Measurements from ENCODE around the gene ALPK3. TPM values are rescaled to one million over a fixed set of nuclear protein-coding genes. Genes with fewer than 3 reads are reported as not detected.

The ALPK3 gene
- total RNA-seq, 1 experiment from 2014 or later: 0.07 TPM

GRCh38 chr15:84807228-84807627, 9.9 kb upstream of the ALPK3 start:
- no peaks in the 10 kb centered on the region for H3K4me1 Mint-ChIP-seq (ENCODE audit: insufficient read depth, unreplicated experiment)
- no peak overlapping the region for H3K4me3 Mint-ChIP-seq (ENCODE audit: unreplicated experiment)
- no TSS peak for BruUV-seq (replicated peaks)
- ChIA-PET CTCF (interaction anchor here (1.0 kb wide), 1 partner anchor 220 kb away, joined by 3 read pairs; no protein-coding TSS in a partner anchor), POLR2A (interaction anchor here (0.7 to 0.9 kb wide), 2 partner anchors 17 to 86 kb away, joined by 3 read pairs; no protein-coding TSS in a partner anchor)
- H3K36me3 Mint-ChIP-seq (ENCODE audit: insufficient read depth, unreplicated experiment): peaks cover 39% of the 10 kb centered on the region
- intact Hi-C loops (cut with micrococcal nuclease): no loop called here
- DNase-seq (ENCODE audit: unreplicated experiment): no peak
- no peaks in the 10 kb centered on the region for H3K9me3 Mint-ChIP-seq (ENCODE audit: unreplicated experiment)
- H3K27me3 Mint-ChIP-seq (ENCODE audit: insufficient read depth, unreplicated experiment): no peaks in the 10 kb centered on the region
- TF ChIP-seq, protein P1, sequence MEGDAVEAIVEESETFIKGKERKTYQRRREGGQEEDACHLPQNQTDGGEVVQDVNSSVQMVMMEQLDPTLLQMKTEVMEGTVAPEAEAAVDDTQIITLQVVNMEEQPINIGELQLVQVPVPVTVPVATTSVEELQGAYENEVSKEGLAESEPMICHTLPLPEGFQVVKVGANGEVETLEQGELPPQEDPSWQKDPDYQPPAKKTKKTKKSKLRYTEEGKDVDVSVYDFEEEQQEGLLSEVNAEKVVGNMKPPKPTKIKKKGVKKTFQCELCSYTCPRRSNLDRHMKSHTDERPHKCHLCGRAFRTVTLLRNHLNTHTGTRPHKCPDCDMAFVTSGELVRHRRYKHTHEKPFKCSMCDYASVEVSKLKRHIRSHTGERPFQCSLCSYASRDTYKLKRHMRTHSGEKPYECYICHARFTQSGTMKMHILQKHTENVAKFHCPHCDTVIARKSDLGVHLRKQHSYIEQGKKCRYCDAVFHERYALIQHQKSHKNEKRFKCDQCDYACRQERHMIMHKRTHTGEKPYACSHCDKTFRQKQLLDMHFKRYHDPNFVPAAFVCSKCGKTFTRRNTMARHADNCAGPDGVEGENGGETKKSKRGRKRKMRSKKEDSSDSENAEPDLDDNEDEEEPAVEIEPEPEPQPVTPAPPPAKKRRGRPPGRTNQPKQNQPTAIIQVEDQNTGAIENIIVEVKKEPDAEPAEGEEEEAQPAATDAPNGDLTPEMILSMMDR (IDR thresholded peaks at IDR 0.05; ENCODE audit: unreplicated experiment): no peak
- no peak overlapping the region for H3K27ac Mint-ChIP-seq (ENCODE audit: low read depth, unreplicated experiment)

DNA sequence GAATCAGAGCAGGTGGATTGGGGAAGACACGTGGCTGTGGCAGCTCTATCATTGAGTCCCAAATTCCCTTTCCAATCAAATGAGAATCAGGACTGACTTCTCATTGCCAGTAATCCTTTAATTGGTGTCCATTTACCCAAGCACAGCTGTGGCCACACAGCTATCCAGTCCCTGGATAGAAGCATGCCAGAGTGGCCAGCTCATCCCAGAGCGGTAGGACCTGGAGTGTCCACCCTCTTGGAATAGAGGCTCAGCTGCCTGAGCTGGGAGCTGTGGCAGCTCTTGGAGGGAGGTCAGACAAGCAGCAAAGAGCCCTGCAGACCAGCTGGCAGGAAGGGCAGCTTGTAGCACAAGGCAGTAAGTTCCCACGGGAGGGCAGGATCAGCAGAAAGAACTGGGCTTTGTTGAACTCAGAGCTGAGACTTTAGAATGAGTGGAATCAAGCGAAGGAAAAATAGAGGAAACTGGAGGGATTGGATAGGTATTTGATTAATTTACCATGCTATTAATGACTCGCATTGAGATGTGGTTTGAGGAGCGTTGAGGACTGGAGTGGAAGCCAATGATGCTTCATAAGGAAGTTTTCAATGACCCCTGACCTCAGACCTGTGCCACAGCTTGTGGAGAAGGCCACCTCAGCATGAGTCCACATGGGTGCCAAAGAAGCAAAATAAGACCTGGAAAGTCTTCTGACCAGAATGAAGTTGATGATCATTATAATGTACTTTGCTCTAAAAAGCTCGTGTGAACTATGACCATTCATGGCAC, 6.9 kb upstream of the ALPK3 start:
- H3K27ac Mint-ChIP-seq (ENCODE audit: low read depth, unreplicated experiment): peak overlapping the region; percentile 24
- peaks cover 22% of the 10 kb centered on the region for H3K36me3 Mint-ChIP-seq (ENCODE audit: insufficient read depth, unreplicated experiment)
- DNase-seq (ENCODE audit: unreplicated experiment): no peak

DNA sequence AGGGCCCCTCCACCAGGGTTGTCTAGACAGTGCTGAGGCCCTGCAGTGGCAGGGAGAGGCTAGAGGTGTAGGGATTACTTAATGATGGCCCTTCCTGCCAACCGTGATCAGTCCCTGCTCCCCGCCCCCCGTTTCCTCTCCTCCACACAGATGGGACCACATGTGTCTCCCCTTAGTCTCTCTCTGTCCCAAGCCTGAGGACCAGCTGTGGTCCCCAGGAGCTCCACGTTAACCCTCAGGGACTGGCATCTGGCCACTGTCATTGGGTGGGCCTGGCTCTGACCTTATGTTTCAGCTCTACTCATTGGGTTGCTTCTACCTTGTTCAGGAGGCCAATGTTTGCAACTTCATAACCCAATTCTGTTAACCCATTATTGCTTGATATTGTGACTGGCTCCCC, 6.0 kb upstream of the ALPK3 start:
- Mint-ChIP-seq H3K9me3 (ENCODE audit: unreplicated experiment) (no peaks in the 10 kb centered on the region), H3K4me3 (ENCODE audit: unreplicated experiment) (no peak overlapping the region), H3K4me1 (ENCODE audit: insufficient read depth, unreplicated experiment) (no peaks in the 10 kb centered on the region), H3K27me3 (ENCODE audit: insufficient read depth, unreplicated experiment) (no peaks in the 10 kb centered on the region), H3K27ac (ENCODE audit: low read depth, unreplicated experiment) (no peak overlapping the region), H3K36me3 (ENCODE audit: insufficient read depth, unreplicated experiment) (peaks cover 22% of the 10 kb centered on the region)
- no peak for DNase-seq (ENCODE audit: unreplicated experiment)
- CTCF ChIA-PET: interaction anchor here (0.9 kb wide), 1 partner anchor 51 kb away, joined by 3 read pairs; no protein-coding TSS in a partner anchor
- POLR2A ChIA-PET: interaction anchor here (1.1 kb wide), 2 partner anchors 11 to 94 kb away, joined by 3 to 4 read pairs; no protein-coding TSS in a partner anchor
- no TSS peak for BruUV-seq (replicated peaks)
- intact Hi-C loops (cut with micrococcal nuclease): no loop called here
- TF ChIP-seq, protein P1 (IDR thresholded peaks at IDR 0.05; ENCODE audit: unreplicated experiment): no peak

More for the DNA sequence above, 6.9 kb upstream of the ALPK3 start:
- TF ChIP-seq, protein P1 (IDR thresholded peaks at IDR 0.05; ENCODE audit: unreplicated experiment): no peak
- Mint-ChIP-seq H3K9me3 (ENCODE audit: unreplicated experiment) (no peaks in the 10 kb centered on the region), H3K4me3 (ENCODE audit: unreplicated experiment) (no peak overlapping the region), H3K4me1 (ENCODE audit: insufficient read depth, unreplicated experiment) (no peaks in the 10 kb centered on the region), H3K27me3 (ENCODE audit: insufficient read depth, unreplicated experiment) (no peaks in the 10 kb centered on the region)
- BruUV-seq (replicated peaks): no TSS peak
- POLR2A ChIA-PET: interaction anchor here (1.1 kb wide), 2 partner anchors 12 to 93 kb away, joined by 3 to 4 read pairs; no protein-coding TSS in a partner anchor
- intact Hi-C loops (cut with micrococcal nuclease): no loop called here
- CTCF ChIA-PET: interaction anchor here (0.7 kb wide), 2 partner anchors 23 to 158 kb away, joined by 3 to 4 read pairs; no protein-coding TSS in a partner anchor

GRCh38 chr15:84811828-84812227, 5.3 kb upstream of the ALPK3 start:
- Mint-ChIP-seq H3K27me3 (ENCODE audit: insufficient read depth, unreplicated experiment) (no peaks in the 10 kb centered on the region), H3K4me1 (ENCODE audit: insufficient read depth, unreplicated experiment) (no peaks in the 10 kb centered on the region), H3K9me3 (ENCODE audit: unreplicated experiment) (no peaks in the 10 kb centered on the region), H3K36me3 (ENCODE audit: insufficient read depth, unreplicated experiment) (peaks cover 18% of the 10 kb centered on the region), H3K4me3 (ENCODE audit: unreplicated experiment) (no peak overlapping the region), H3K27ac (ENCODE audit: low read depth, unreplicated experiment) (no peak overlapping the region)
- intact Hi-C loops (cut with micrococcal nuclease): no loop called here
- POLR2A ChIA-PET: no interaction called here
- no peak for DNase-seq (ENCODE audit: unreplicated experiment)
- no TSS peak for BruUV-seq (replicated peaks)
- CTCF ChIA-PET: interaction anchor here (0.9 kb wide), 1 partner anchor 52 kb away, joined by 3 read pairs; no protein-coding TSS in a partner anchor
- TF ChIP-seq, protein P1 (IDR thresholded peaks at IDR 0.05; ENCODE audit: unreplicated experiment): no peak
